OCI-LY7 (cell line): ENCODE data around the gene GYS1. TPM values are rescaled to one million over a fixed set of nuclear protein-coding genes. Genes with fewer than 3 reads are reported as not detected.

Source experiments
- BruUV-seq: library from RNA; stranded (reverse); fragments of 400-500 nt; replicated peaks from 2 replicates; lab custom pipeline; 2021; lab: Mats Ljungman, UMichigan
- CTCF ChIA-PET: fragments of 300-600 bp; sonication (Branson Sonifier 250); formaldehyde crosslinking; loops from one replicate; lab custom pipeline; 2022; ENCODE audit warnings: antibody characterized with exemption; ENCODE audit not compliant: unreplicated experiment; lab: Charles Lee
- POLR2A ChIA-PET: fragments of 300-600 bp; sonication (Branson Sonifier 250); formaldehyde crosslinking; loops from one replicate; lab custom pipeline; 2022; ENCODE audit warnings: antibody characterized with exemption; lab: Charles Lee
- DNase-seq: peaks from one replicate; pipeline ENCODE4 v3.0.0-alpha.2; 2015; ENCODE audit warnings: low spot score
- H2AFZ ChIP-seq: fragments of 200-600 bp; sonication (generic), shearing (Covaris generic); 2 replicates; pipeline ENCODE4 v1.6.1; 2014; ENCODE audit warnings: mild to moderate bottlenecking, antibody characterized with exemption, low read length, moderate library complexity
- H3K27ac ChIP-seq: fragments of 200-600 bp; sonication (generic); 2 replicates; pipeline ENCODE4 v1.5.1; 2014; ENCODE audit warnings: mixed run types, low read depth, mild to moderate bottlenecking, moderate library complexity, low read length, inconsistent platforms; ENCODE audit not compliant: poor library complexity, severe bottlenecking
- H3K36me3 ChIP-seq: fragments of 200-600 bp; sonication (generic); 2 replicates; pipeline ENCODE4 v1.6.1; 2014; ENCODE audit warnings: mild to moderate bottlenecking, antibody characterized with exemption, low read length, moderate library complexity, mixed read lengths; ENCODE audit not compliant: insufficient read depth
- H3K4me1 ChIP-seq: fragments of 200-600 bp; sonication (generic); 2 replicates; pipeline ENCODE4 v1.5.1; 2014; ENCODE audit warnings: mild to moderate bottlenecking, low read length; ENCODE audit not compliant: insufficient read depth, poor library complexity, severe bottlenecking
- H3K4me2 ChIP-seq: fragments of 200-600 bp; sonication (generic); 2 replicates; pipeline ENCODE4 v1.6.1; 2014; ENCODE audit warnings: mild to moderate bottlenecking, low read length
- H3K4me3 ChIP-seq: fragments of 200-600 bp; sonication (generic); 2 replicates; pipeline ENCODE4 v1.5.1; 2014; ENCODE audit warnings: mild to moderate bottlenecking, low read depth, low read length; ENCODE audit not compliant: poor library complexity, severe bottlenecking
- H3K79me2 ChIP-seq: fragments of 200-600 bp; sonication (generic); 2 replicates; pipeline ENCODE4 v1.6.1; 2016; ENCODE audit warnings: low read depth, mild to moderate bottlenecking, low read length, moderate library complexity, mixed read lengths; ENCODE audit not compliant: insufficient read depth
- H3K9me2 ChIP-seq: fragments of 200-600 bp; sonication (generic); 2 replicates; pipeline ENCODE4 v1.6.1; 2016; ENCODE audit warnings: mild to moderate bottlenecking, low read length, mixed read lengths; ENCODE audit not compliant: insufficient read depth
- H3K9me3 ChIP-seq: fragments of 200-600 bp; sonication (generic); 2 replicates; pipeline ENCODE4 v1.6.1; 2014; ENCODE audit warnings: mild to moderate bottlenecking, mixed run types, low read length, mixed read lengths
- H4K20me1 ChIP-seq: fragments of 200-600 bp; sonication (generic); 2 replicates; pipeline ENCODE4 v1.6.1; 2014; ENCODE audit warnings: mild to moderate bottlenecking, antibody characterized with exemption, low read length, moderate library complexity, mixed read lengths; ENCODE audit not compliant: insufficient read depth
- EZH2phosphoT487 ChIP-seq: fragments of 200-600 bp; sonication (generic); IDR thresholded peaks from 2 replicates; pipeline ENCODE4 v1.6.1; 2018; ENCODE audit warnings: low read depth, borderline replicate concordance, mild to moderate bottlenecking, mixed run types, antibody characterized with exemption, low read length, moderate library complexity, mixed read lengths
- intact Hi-C: fragments of 100-400 bp; cut with micrococcal nuclease; formaldehyde crosslinking; loops from one replicate; pipeline ENCODE4 v1.10.0; 2022; ENCODE audit not compliant: unreplicated experiment
- total RNA-seq, 2 experiments: library from RNA; depleted of rRNA in 1 of 2; stranded (reverse); fragments of >200 nt in 1 of 2; shearing (Covaris generic) in 1 of 2; gene quantifications; 2 replicates each; pipeline ENCODE4 v1.2.3, GENCODE V29; 2014 to 2022
- TF ChIP-seq, protein P1 (sequence below): fragments of 200-600 bp; sonication (generic); conservative IDR thresholded peaks from 2 replicates; pipeline ENCODE4 v1.5.1; 2014; ENCODE audit warnings: mild to moderate bottlenecking, antibody characterized with exemption, low read length, moderate library complexity, mixed read lengths

Gene GYS1
- total RNA-seq, 2 experiments from 2014 or later: 20.0 to 29.9 TPM

GRCh38 chr19:48988860-48989259 lies 4.2 kb downstream of the GYS1 start:
- Histone ChIP-seq H3K9me3 (no peaks in the 10 kb centered on the region), H4K20me1 (no peaks in the 10 kb centered on the region), H3K4me1 (peaks cover 9% of the 10 kb centered on the region), H3K9me2 (no peaks in the 10 kb centered on the region), H3K36me3 (peaks cover 35% of the 10 kb centered on the region), H2AFZ (no peak overlapping the region), H3K4me2 (no peak overlapping the region), H3K79me2 (peaks cover 16% of the 10 kb centered on the region; the same call in 1 of the 2 replicates), H3K27ac (no peak overlapping the region), H3K4me3 (no peak overlapping the region)
- BruUV-seq: no TSS peak
- TF ChIP-seq, protein P1, sequence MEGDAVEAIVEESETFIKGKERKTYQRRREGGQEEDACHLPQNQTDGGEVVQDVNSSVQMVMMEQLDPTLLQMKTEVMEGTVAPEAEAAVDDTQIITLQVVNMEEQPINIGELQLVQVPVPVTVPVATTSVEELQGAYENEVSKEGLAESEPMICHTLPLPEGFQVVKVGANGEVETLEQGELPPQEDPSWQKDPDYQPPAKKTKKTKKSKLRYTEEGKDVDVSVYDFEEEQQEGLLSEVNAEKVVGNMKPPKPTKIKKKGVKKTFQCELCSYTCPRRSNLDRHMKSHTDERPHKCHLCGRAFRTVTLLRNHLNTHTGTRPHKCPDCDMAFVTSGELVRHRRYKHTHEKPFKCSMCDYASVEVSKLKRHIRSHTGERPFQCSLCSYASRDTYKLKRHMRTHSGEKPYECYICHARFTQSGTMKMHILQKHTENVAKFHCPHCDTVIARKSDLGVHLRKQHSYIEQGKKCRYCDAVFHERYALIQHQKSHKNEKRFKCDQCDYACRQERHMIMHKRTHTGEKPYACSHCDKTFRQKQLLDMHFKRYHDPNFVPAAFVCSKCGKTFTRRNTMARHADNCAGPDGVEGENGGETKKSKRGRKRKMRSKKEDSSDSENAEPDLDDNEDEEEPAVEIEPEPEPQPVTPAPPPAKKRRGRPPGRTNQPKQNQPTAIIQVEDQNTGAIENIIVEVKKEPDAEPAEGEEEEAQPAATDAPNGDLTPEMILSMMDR: no peak
- no peak for TF ChIP-seq EZH2phosphoT487
- DNase-seq: no peak
- intact Hi-C loops: no loop called here
- POLR2A ChIA-PET: no interaction called here
- CTCF ChIA-PET: no interaction called here

DNA sequence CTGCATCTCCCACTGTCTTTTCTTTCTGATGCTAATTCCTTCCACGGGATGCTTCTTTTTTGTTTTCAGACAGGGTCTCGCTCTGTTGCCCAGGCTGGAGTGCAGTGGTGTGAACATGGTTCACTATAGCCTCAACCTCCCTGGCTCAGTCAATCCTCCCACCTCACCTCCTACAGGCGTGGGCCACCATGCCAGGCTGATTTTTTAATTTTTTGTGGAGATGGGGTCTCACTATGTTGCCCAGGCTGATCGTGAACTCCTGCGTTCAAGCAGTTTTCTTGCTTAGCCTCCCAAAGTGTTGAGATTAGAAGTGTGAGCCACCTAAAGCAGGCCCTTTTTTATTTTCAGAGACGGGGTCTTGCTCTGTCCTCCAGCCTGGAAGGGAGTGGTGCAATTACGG lies 4.8 kb downstream of the GYS1 start:
- no peaks in the 10 kb centered on the region for H3K9me3 ChIP-seq

DNA sequence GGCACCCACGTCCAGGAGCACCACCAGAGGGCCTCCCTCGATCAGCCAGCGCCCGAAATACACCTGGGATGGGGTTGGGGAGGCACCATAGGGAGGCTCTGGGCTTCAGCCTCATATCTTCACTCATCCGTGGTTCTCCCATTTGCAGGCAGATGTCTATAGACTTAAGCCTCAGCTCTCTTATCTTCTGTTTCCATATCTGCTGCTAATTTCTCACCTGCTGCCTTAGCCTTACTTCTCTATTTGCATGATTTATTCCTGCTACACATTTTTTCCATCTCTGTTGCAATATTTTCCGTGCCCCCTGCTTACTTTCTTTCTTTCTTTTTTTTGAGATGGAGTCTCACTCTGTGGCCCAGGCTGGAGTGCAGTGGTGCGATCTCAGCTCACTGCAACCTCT lies 5.8 kb downstream of the GYS1 start:
- no TSS peak for BruUV-seq
- TF ChIP-seq, protein P1: no peak
- no peak for TF ChIP-seq EZH2phosphoT487
- H3K4me2 ChIP-seq: no peak overlapping the region
- no peak overlapping the region for H3K4me3 ChIP-seq
- no peak for DNase-seq
- peaks cover 9% of the 10 kb centered on the region for H3K4me1 ChIP-seq
- no peak overlapping the region for H2AFZ ChIP-seq
- H3K9me3 ChIP-seq: no peaks in the 10 kb centered on the region
- CTCF ChIA-PET: no interaction called here
- POLR2A ChIA-PET: no interaction called here
- no peak overlapping the region for H3K27ac ChIP-seq
- H3K36me3 ChIP-seq: peaks cover 49% of the 10 kb centered on the region
- no peaks in the 10 kb centered on the region for H4K20me1 ChIP-seq
- peaks cover 8% of the 10 kb centered on the region; the same call in 1 of the 2 replicates for H3K79me2 ChIP-seq
- intact Hi-C loops: no loop called here
- no peaks in the 10 kb centered on the region for H3K9me2 ChIP-seq

More for the DNA sequence above, 4.8 kb downstream of the GYS1 start:
- peaks cover 9% of the 10 kb centered on the region for H3K4me1 ChIP-seq
- H4K20me1 ChIP-seq: no peaks in the 10 kb centered on the region
- ChIA-PET POLR2A (no interaction called here), CTCF (no interaction called here)
- no peak overlapping the region for H3K27ac ChIP-seq
- no TSS peak for BruUV-seq
- TF ChIP-seq, protein P1: no peak
- TF ChIP-seq EZH2phosphoT487: no peak
- H3K4me2 ChIP-seq: no peak overlapping the region
- no peak for DNase-seq
- H2AFZ ChIP-seq: no peak overlapping the region
- no peak overlapping the region for H3K4me3 ChIP-seq
- intact Hi-C loops: no loop called here
- peaks cover 15% of the 10 kb centered on the region; the same call in 1 of the 2 replicates for H3K79me2 ChIP-seq
- H3K36me3 ChIP-seq: peaks cover 39% of the 10 kb centered on the region
- no peaks in the 10 kb centered on the region for H3K9me2 ChIP-seq
